NOMO-1 treated with dmso at 0.1 percent for 144 hours (cell line): Measurements from ENCODE around the gene RNASE8.
A peak's percentile ranks its signal among the peaks of the same experiment; 100 is the strongest.
"Not testable (repeated sequence)": the region's sequence is repeated elsewhere in the genome, so short reads cannot be mapped to it uniquely, and the experiment has no call there.

Experiments
- DNase-seq: peaks from one replicate; lab custom pipeline; 2025; ENCODE audit not compliant: unreplicated experiment; lab: John Stamatoyannopoulos, UW

RNASE8 gene

GRCh38 chr14:21057803-21058675, at the start of gene RNASE8:
Gene RNASE8 (plus strand): TSS chr14:21057822. CDS start chr14:21057893, 71 bp downstream.
- DNase-seq: no peak

- DNase-seq: not testable (repeated sequence)
Measured at GRCh38 chr14:21009721-21010120, 47.9 kb upstream of the RNASE8 start.

- DNase-seq: no peak
Measured at GRCh38 chr14:21011136-21011535, 46.5 kb upstream of the RNASE8 start.

- DNase-seq: peak; percentile 20
Measured at GRCh38 chr14:21014761-21015190, 42.8 kb upstream of the RNASE8 start.

- peak; percentile 60 for DNase-seq
Measured at GRCh38 chr14:21015312-21015711, 42.3 kb upstream of the RNASE8 start.

- no peak for DNase-seq
Measured at GRCh38 chr14:21016413-21017190, 41.0 kb upstream of the RNASE8 start.

- no peak for DNase-seq
Measured at GRCh38 chr14:21017528-21018245, 39.9 kb upstream of the RNASE8 start.

GRCh38 chr14:21018286-21018685, 39.3 kb upstream of the RNASE8 start:
- DNase-seq: no peak

GRCh38 chr14:21018781-21019180, 38.8 kb upstream of the RNASE8 start:
- no peak for DNase-seq

GRCh38 chr14:21019366-21019765, 38.3 kb upstream of the RNASE8 start:
- DNase-seq: no peak

- DNase-seq: no peak
Measured at GRCh38 chr14:21020977-21021545, 36.6 kb upstream of the RNASE8 start.

GRCh38 chr14:21022686-21023085, 34.9 kb upstream of the RNASE8 start:
- DNase-seq: no peak

- no peak for DNase-seq
Measured at GRCh38 chr14:21023174-21023573, 34.4 kb upstream of the RNASE8 start.

- DNase-seq: no peak
Measured at GRCh38 chr14:21023817-21024584, 33.6 kb upstream of the RNASE8 start.

- DNase-seq: peak; percentile 55
Measured at GRCh38 chr14:21024585-21025370, 32.8 kb upstream of the RNASE8 start, which contains the start of gene NDRG2. Gene NDRG2 (minus strand): TSS chr14:21025061. CDS start chr14:21023315, 1,746 bp downstream.

GRCh38 chr14:21025371-21026273, 32.0 kb upstream of the RNASE8 start:
- no peak for DNase-seq

- DNase-seq: no peak
Measured at GRCh38 chr14:21026274-21026987, 31.2 kb upstream of the RNASE8 start.

GRCh38 chr14:21026988-21027315, 30.7 kb upstream of the RNASE8 start:
- no peak for DNase-seq
